ENCODE measurements around the gene XYLT1.

- no peak for TF ChIP-seq CTCF (tag by site-specific recombination; IDR thresholded peaks at IDR 0.05)
- TF ChIP-seq PRDM1 (tag by site-specific recombination; IDR thresholded peaks at IDR 0.05) = no peak
- TF ChIP-seq, protein P1, sequence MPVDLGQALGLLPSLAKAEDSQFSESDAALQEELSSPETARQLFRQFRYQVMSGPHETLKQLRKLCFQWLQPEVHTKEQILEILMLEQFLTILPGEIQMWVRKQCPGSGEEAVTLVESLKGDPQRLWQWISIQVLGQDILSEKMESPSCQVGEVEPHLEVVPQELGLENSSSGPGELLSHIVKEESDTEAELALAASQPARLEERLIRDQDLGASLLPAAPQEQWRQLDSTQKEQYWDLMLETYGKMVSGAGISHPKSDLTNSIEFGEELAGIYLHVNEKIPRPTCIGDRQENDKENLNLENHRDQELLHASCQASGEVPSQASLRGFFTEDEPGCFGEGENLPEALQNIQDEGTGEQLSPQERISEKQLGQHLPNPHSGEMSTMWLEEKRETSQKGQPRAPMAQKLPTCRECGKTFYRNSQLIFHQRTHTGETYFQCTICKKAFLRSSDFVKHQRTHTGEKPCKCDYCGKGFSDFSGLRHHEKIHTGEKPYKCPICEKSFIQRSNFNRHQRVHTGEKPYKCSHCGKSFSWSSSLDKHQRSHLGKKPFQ (tag by site-specific recombination; IDR thresholded peaks at IDR 0.05) = no peak
- TF ChIP-seq, protein P2, sequence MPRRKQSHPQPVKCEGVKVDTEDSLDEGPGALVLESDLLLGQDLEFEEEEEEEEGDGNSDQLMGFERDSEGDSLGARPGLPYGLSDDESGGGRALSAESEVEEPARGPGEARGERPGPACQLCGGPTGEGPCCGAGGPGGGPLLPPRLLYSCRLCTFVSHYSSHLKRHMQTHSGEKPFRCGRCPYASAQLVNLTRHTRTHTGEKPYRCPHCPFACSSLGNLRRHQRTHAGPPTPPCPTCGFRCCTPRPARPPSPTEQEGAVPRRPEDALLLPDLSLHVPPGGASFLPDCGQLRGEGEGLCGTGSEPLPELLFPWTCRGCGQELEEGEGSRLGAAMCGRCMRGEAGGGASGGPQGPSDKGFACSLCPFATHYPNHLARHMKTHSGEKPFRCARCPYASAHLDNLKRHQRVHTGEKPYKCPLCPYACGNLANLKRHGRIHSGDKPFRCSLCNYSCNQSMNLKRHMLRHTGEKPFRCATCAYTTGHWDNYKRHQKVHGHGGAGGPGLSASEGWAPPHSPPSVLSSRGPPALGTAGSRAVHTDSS (tag by site-specific recombination; IDR thresholded peaks at IDR 0.05) = no peak
- no peak for TF ChIP-seq ZNF138 (tag by site-specific recombination; IDR thresholded peaks at IDR 0.05; ENCODE audit: borderline replicate concordance)
- TF ChIP-seq ZNF10 (tag by site-specific recombination; IDR thresholded peaks at IDR 0.05) = no peak
- TF ChIP-seq ZNF274 (IDR thresholded peaks at IDR 0.05; ENCODE audit: low read length) = no peak
- TF ChIP-seq ZNF274 (tag by site-specific recombination; IDR thresholded peaks at IDR 0.05; ENCODE audit: borderline replicate concordance) = no peak
- TF ChIP-seq ZNF248 (tag by site-specific recombination; IDR thresholded peaks at IDR 0.05) = no peak
Measured at GRCh38 chr16:17070882-17071592, 399.7 kb downstream of the XYLT1 start.

Data from HEK293 (cell line).